ENCODE data around the gene NCKAP5L. TPM values are rescaled to one million over a fixed set of nuclear protein-coding genes. Genes with fewer than 3 reads are reported as not detected.

Gene NCKAP5L
- total RNA-seq, 1 experiment from 2014 or later, result 19.5 TPM

DNA sequence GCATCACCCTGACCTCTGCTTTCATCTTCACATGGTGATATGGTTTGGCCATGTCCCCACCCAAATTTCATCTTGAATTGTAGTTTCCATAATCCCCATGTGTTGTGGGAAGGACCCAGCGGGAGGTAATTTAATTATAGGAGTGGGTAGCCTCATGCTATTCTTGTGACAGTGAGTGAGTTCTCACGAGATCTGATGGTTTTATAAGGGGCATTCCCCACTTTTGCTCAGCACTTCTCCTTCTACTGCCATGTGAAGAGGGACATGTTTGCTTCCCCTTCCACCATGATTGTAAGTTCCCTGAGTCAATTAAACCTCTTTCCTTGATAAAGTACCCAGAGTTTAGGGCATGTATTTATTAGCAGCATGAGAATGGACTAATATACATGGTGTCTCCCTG is 48.6 kb downstream of the NCKAP5L start:
- Mint-ChIP-seq H3K4me1 (ENCODE audit: low read depth, unreplicated experiment) (peaks cover 10% of the 10 kb centered on the region), H3K9me3 (ENCODE audit: unreplicated experiment) (no peaks in the 10 kb centered on the region), H3K27ac (ENCODE audit: unreplicated experiment) (no peak overlapping the region), H3K27me3 (ENCODE audit: insufficient read depth, unreplicated experiment) (peaks cover 16% of the 10 kb centered on the region), H3K4me3 (ENCODE audit: unreplicated experiment) (no peak overlapping the region), H3K36me3 (ENCODE audit: insufficient read depth, unreplicated experiment) (no peaks in the 10 kb centered on the region)
- DNase-seq, result no peak
- Histone ChIP-seq H3K4me1 (no peaks in the 10 kb centered on the region), H3K36me3 (ENCODE audit: control insufficient read depth, insufficient read depth, low read length) (no peaks in the 10 kb centered on the region), H3K9me3 (no peaks in the 10 kb centered on the region), H3K27me3 (replicated peaks; ENCODE audit: control insufficient read depth, insufficient read depth, low read length) (no peaks in the 10 kb centered on the region), H3K4me3 (ENCODE audit: low read depth, low read length) (no peak overlapping the region)
- TF ChIP-seq, protein P1, sequence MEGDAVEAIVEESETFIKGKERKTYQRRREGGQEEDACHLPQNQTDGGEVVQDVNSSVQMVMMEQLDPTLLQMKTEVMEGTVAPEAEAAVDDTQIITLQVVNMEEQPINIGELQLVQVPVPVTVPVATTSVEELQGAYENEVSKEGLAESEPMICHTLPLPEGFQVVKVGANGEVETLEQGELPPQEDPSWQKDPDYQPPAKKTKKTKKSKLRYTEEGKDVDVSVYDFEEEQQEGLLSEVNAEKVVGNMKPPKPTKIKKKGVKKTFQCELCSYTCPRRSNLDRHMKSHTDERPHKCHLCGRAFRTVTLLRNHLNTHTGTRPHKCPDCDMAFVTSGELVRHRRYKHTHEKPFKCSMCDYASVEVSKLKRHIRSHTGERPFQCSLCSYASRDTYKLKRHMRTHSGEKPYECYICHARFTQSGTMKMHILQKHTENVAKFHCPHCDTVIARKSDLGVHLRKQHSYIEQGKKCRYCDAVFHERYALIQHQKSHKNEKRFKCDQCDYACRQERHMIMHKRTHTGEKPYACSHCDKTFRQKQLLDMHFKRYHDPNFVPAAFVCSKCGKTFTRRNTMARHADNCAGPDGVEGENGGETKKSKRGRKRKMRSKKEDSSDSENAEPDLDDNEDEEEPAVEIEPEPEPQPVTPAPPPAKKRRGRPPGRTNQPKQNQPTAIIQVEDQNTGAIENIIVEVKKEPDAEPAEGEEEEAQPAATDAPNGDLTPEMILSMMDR (IDR thresholded peaks at IDR 0.05; ENCODE audit: insufficient read depth in 1 of 2, low read depth in 1 of 2, low read length in 1 of 2, severe bottlenecking in 1 of 2, unreplicated experiment in 1 of 2), result no peak
- CTCF ChIA-PET, result interaction anchor here (1.0 kb wide), 1 partner anchor 64 kb away, joined by 3 read pairs; the partner anchor contains the start of gene BCDIN3D
- POLR2A ChIA-PET, result no interaction called here
- intact Hi-C loops (cut with micrococcal nuclease; ENCODE audit: unreplicated experiment), result loop anchor here (5.0 to 10.0 kb wide), 2 partner anchors 135 to 278 kb away; partner anchors contain the start of gene ASIC1
- no TSS peak for BruUV-seq (replicated peaks)

DNA sequence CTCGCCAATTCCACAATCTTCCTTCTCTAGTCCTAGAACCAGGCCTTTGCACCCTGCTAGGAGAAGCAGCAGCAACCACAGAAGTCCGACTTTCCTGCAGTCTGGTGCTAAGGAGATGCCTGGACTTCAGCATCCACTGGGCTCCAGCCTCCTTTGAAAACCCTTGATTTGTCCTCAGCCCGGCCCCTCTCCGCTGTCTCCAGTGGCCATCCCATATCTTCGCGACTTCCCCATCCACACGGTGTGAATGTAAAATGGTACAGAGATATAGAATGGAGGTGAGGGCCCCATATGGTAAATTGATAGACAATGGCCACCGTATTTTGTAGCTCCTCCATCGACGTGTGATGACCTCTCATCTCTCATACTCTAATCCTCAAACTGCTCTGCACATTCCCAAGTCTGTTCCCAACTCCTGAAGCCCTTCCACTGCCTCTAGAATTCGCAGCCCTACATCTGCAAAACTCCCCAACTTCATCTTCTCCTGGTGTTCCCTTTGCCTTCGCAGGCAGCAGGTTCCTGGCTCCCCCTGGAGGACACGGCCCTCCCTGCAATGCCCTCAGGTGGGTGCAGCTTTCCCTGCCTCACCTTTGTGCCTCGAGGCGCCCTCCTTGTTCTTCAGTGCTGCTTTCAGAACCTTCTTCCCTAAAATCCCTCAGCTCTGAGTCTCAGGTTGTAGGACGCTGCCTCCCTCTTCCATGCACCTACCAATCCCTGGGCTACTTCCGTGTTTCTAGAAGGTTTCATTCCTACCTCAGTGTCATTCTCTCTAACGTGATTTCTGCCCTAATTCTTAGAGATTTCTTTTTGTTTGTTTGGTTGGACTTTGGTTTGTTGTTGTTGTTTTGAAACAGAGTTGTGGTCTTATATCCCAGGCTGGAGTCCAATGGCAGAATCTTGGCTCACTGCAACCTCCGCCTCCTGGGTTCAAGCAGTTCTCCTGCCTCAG is 50.1 kb downstream of the NCKAP5L start:
- peaks cover 10% of the 10 kb centered on the region for H3K4me1 Mint-ChIP-seq (ENCODE audit: low read depth, unreplicated experiment)
- no peaks in the 10 kb centered on the region for H3K9me3 ChIP-seq
- H3K4me3 Mint-ChIP-seq (ENCODE audit: unreplicated experiment), result peak overlapping the region; percentile 2
- ChIA-PET CTCF (interaction anchor here (0.5 to 2.4 kb wide), 9 partner anchors 9 to 159 kb away, joined by 3 to 20 read pairs (median 3); partner anchors contain the start of genes NCKAP5L and TMBIM6), POLR2A (no interaction called here)
- no peaks in the 10 kb centered on the region for H3K36me3 Mint-ChIP-seq (ENCODE audit: insufficient read depth, unreplicated experiment)
- peak overlapping the region; percentile 24 for H3K27ac Mint-ChIP-seq (ENCODE audit: unreplicated experiment)
- peak; percentile 78 to 90 for DNase-seq
- TF ChIP-seq, protein P1 (IDR thresholded peaks at IDR 0.05; ENCODE audit: insufficient read depth in 1 of 2, low read depth in 1 of 2, low read length in 1 of 2, severe bottlenecking in 1 of 2, unreplicated experiment in 1 of 2), result peak; percentile 95 to 98
- H3K9me3 Mint-ChIP-seq (ENCODE audit: unreplicated experiment), result no peaks in the 10 kb centered on the region
- no peak overlapping the region for H3K4me3 ChIP-seq (ENCODE audit: low read depth, low read length)
- intact Hi-C loops (cut with micrococcal nuclease; ENCODE audit: unreplicated experiment), result loop anchor here (1.0 to 10.0 kb wide), 3 partner anchors 37 to 279 kb away; partner anchors contain the start of genes ASIC1 and TMBIM6
- H3K36me3 ChIP-seq (ENCODE audit: control insufficient read depth, insufficient read depth, low read length), result no peaks in the 10 kb centered on the region
- H3K27me3 ChIP-seq (replicated peaks; ENCODE audit: control insufficient read depth, insufficient read depth, low read length), result no peaks in the 10 kb centered on the region
- H3K27me3 Mint-ChIP-seq (ENCODE audit: insufficient read depth, unreplicated experiment), result peaks cover 10% of the 10 kb centered on the region
- no TSS peak for BruUV-seq (replicated peaks)
- no peaks in the 10 kb centered on the region for H3K4me1 ChIP-seq

GRCh38 chr12:49777341-49777740 is 50.9 kb downstream of the NCKAP5L start:
- Histone ChIP-seq H3K4me3 (ENCODE audit: low read depth, low read length) (no peak overlapping the region), H3K9me3 (no peaks in the 10 kb centered on the region), H3K27me3 (replicated peaks; ENCODE audit: control insufficient read depth, insufficient read depth, low read length) (no peaks in the 10 kb centered on the region), H3K4me1 (no peaks in the 10 kb centered on the region), H3K36me3 (ENCODE audit: control insufficient read depth, insufficient read depth, low read length) (no peaks in the 10 kb centered on the region)
- intact Hi-C loops (cut with micrococcal nuclease; ENCODE audit: unreplicated experiment), result loop anchor here (5.0 to 10.0 kb wide), 2 partner anchors 133 to 280 kb away; partner anchors contain the start of gene ASIC1
- Mint-ChIP-seq H3K27me3 (ENCODE audit: insufficient read depth, unreplicated experiment) (peaks cover 10% of the 10 kb centered on the region), H3K36me3 (ENCODE audit: insufficient read depth, unreplicated experiment) (no peaks in the 10 kb centered on the region), H3K27ac (ENCODE audit: unreplicated experiment) (no peak overlapping the region), H3K4me3 (ENCODE audit: unreplicated experiment) (no peak overlapping the region), H3K9me3 (ENCODE audit: unreplicated experiment) (no peaks in the 10 kb centered on the region), H3K4me1 (ENCODE audit: low read depth, unreplicated experiment) (peaks cover 10% of the 10 kb centered on the region)
- no TSS peak for BruUV-seq (replicated peaks)
- TF ChIP-seq, protein P1 (IDR thresholded peaks at IDR 0.05; ENCODE audit: insufficient read depth in 1 of 2, low read depth in 1 of 2, low read length in 1 of 2, severe bottlenecking in 1 of 2, unreplicated experiment in 1 of 2), result no peak
- no peak for DNase-seq
- ChIA-PET CTCF (interaction anchor here (1.2 to 2.4 kb wide), 3 partner anchors 36 to 62 kb away, joined by 3 to 20 read pairs (median 11); partner anchors contain the start of gene TMBIM6), POLR2A (no interaction called here)

Measured in Caco-2 (cell line).